ENCODE results near the gene TAF10.
A peak's percentile ranks its signal among the peaks of the same experiment; 100 is the strongest.

TAF10 gene

GRCh38 chr11:6625156-6625831, 13.3 kb upstream of the TAF10 start:
- no peak for DNase-seq (ENCODE audit: low spot score)

GRCh38 chr11:6623391-6624363, 11.7 kb upstream of the TAF10 start:
- DNase-seq (ENCODE audit: low spot score): no peak

- DNase-seq (ENCODE audit: low spot score): peak; percentile 19
Measured at GRCh38 chr11:6622261-6623171, 10.5 kb upstream of the TAF10 start.

GRCh38 chr11:6621711-6622211, 9.7 kb upstream of the TAF10 start:
- DNase-seq (ENCODE audit: low spot score): no peak

- DNase-seq (ENCODE audit: low spot score): no peak
Measured at GRCh38 chr11:6620636-6621035, 8.6 kb upstream of the TAF10 start.

- DNase-seq (ENCODE audit: low spot score): peak; percentile 99
Measured at GRCh38 chr11:6619004-6619745, 7.2 kb upstream of the TAF10 start, which contains the start of gene TPP1. Gene TPP1 (minus strand): TSS chr11:6619422. CDS start chr11:6619400, 22 bp downstream.

GRCh38 chr11:6618117-6619003, 6.3 kb upstream of the TAF10 start:
- peak; percentile 76 for DNase-seq (ENCODE audit: low spot score)

GRCh38 chr11:6617315-6617781, 5.3 kb upstream of the TAF10 start:
- DNase-seq (ENCODE audit: low spot score): no peak

GRCh38 chr11:6616596-6617250, 4.7 kb upstream of the TAF10 start:
- no peak for DNase-seq (ENCODE audit: low spot score)

- DNase-seq (ENCODE audit: low spot score): no peak
Measured at GRCh38 chr11:6615882-6616585, 4.0 kb upstream of the TAF10 start.

- DNase-seq (ENCODE audit: low spot score): no peak
Measured at GRCh38 chr11:6615046-6615445, 3.0 kb upstream of the TAF10 start.

GRCh38 chr11:6614446-6614845, 2.4 kb upstream of the TAF10 start:
- DNase-seq (ENCODE audit: low spot score): no peak

GRCh38 chr11:6613496-6613895, 1.5 kb upstream of the TAF10 start:
- DNase-seq (ENCODE audit: low spot score): no peak

GRCh38 chr11:6611963-6612212, 128 bp downstream of the TAF10 start:
- no peak for DNase-seq (ENCODE audit: low spot score)

- no peak for DNase-seq (ENCODE audit: low spot score)
Measured at GRCh38 chr11:6611092-6611962, 689 bp downstream of the TAF10 start.

GRCh38 chr11:6610591-6610990, 1.4 kb downstream of the TAF10 start:
- DNase-seq (ENCODE audit: low spot score): no peak

- no peak for DNase-seq (ENCODE audit: low spot score)
Measured at GRCh38 chr11:6609502-6610015, 2.5 kb downstream of the TAF10 start.

Measured in AG08395 (cell line).